ENCODE results near the gene DPEP1.
"Not testable (repeated sequence)": the region's sequence is repeated elsewhere in the genome, so short reads cannot be mapped to it uniquely, and the experiment has no call there.

The DPEP1 gene

DNA sequence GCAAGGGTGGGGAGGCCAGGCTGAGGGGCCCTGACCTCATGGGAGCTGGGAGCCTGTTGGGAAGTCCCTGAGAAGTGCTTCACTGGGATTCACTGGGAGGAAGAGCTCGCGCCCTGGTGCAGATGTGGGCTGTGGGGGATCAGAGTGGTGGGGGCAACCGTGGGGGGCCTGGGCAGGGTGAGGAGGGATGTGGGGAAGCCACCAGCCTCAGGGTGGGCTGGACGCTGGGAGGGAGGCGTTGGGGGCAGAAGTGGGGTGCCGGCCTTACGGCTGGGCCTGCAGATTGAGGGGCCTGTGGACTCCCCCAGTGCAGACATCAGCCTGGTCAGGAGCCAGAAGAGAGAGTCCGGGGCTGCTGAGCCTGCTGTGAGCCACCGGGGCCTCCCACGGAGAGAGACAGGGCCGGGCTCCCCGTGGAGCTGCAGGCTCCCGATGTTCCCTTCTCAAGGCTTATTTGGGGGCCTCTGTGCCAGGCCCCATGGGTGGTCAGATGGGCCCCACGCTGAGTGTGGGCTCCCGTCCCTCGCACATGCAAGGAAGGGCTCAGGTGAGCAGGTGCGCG is 7.8 kb downstream of the DPEP1 start:
- no peak for DNase-seq

DNA sequence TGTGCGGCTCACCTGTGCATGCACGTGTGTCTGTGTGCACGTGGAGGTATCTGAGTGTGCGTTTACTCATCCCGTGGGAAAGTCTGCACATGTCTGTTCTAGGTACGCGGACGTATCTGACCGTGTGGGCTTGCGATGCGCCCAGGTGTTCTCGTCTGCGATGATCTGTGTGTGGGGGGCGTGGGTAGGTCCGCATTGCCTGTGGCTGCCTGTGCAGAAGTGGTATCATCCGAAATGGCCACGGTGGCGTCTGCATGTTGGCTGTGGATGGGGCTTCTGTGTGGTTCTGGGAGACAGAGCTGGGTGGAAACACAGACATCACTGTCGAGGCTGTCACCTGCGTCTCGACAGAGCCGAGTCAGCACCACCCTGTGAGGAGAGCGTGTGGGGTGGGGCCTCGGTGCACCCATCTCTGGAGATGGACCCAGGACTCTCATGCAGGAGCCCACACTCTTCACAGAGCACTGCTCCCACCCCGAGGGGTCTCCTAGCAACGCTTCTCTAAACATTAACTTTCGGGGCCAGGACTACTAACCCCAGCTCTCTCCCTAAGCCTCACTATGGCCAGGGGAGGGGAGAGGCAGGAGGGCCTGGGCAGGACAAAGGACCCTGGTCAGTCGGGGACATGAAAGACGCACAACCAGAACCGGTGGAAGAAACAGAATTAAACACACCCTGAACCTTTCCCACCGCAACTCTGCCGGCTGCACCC is 8.4 kb downstream of the DPEP1 start:
- no peak for DNase-seq

DNA sequence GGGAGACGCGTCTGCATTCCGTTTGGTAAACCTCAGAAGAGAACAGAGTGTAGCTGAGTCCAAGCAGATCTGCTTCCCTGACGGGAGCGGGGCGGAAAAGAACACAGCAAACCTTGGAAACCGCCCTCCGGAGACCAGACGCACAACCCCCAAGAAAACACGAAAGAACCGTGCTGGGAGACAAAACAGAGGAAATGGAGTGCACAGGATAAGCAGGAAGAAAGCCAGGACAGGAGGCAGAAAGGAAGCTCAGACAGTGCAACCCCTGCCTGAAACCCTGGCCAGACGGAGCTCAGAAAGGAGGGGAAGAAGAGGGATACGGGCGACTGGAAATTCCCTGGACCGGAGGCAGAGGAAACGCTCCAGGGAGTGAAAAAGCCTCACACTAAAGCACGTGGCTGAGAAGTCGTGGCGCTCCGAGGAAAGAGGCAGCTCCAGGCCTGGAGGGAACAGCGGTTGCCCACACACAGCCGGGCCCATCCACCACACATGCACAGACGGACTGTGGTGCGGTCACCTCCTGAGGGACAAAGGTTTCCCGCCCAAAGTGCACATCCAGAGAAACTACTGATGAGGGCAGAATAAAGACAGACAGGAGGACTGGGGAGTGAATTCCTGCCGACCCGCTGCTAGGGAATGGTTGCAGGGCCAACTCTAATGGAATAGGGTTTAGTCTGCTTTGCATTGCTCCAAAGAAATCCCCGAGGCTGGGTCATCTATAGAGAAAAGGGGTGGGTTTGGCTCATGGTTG is 10.2 kb downstream of the DPEP1 start:
- no peak for DNase-seq

DNA sequence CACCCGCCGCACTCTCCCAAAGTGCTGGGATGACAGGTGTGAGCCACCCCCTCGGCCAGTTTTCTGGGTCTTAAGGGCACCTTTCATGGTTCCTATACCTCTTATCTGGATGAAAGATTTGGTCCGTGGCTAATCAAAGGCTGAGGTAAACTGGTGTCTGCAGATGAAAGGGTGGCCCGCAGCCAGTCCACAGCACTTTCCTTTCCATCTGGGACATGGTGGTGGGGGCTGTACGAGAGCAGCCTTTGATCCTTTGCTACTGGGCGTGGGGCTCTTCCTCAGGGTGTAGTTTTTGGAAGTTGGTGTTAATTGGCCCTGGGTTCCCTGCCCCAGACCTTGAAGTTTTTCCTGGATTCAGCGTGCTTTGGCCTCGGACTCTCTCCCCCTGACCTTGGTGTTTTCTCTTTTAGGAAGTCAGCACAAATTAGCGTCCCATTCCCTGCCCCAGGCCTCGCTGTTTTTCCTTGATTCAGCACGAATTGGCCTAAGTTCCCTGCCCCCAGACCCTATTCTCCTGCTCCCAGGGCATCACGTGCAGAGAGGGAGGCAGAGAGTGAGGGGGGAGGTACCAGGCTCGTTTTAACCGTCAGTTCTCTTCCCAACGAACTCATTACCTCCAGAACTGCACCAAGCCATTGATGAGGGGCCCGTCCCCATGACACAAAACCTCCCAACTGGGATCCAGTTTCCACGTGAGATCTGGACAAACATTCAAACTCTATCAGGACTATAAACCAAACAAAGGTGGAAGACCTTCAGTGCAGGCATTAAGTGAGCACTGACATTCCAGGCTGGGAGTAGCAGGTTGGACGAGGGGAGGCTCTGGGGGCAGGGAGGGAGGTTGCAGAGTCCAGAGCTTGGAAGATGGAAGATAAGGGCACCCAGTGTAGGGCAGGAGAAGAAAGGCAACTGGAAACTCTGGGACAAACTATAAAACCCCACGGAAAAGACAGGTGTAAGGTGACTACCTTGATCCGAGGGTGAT is 11.6 kb downstream of the DPEP1 start:
- no peak for DNase-seq

DNA sequence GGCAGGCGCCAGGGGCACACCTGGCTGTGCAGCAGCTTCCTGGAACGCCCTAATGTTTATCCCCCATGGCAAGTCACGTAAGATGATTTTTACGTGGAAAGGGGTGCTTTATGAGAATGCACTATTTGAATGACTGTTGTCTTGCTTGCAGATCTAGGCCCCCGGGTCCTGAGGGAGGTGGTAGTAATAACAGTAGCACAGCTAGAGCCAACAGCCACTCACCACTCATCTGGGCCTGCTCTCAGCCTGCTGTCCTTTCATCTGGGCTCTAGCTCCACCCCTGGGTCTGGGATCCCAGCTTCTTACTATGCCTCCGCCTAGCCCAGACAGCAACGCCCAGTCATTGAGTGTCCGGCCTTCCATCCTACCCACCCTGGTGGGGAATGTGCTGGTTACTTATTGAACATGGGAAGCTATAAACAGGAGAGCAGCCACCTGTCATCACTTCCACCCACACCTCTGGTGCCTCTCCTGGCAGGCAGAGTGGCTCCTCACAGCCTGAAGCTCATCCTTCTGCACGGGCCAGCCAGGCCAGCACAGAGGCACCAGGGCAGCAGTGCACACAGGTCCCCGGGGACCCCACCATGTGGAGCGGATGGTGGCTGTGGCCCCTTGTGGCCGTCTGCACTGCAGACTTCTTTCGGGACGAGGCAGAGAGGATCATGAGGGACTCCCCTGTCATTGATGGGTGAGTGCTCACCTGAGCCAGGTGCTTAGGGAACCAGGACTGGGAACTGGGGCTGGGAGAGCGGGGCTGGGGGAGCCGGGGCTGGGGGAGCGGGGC is 16.6 kb downstream of the DPEP1 start:
- no peak for DNase-seq

DNA sequence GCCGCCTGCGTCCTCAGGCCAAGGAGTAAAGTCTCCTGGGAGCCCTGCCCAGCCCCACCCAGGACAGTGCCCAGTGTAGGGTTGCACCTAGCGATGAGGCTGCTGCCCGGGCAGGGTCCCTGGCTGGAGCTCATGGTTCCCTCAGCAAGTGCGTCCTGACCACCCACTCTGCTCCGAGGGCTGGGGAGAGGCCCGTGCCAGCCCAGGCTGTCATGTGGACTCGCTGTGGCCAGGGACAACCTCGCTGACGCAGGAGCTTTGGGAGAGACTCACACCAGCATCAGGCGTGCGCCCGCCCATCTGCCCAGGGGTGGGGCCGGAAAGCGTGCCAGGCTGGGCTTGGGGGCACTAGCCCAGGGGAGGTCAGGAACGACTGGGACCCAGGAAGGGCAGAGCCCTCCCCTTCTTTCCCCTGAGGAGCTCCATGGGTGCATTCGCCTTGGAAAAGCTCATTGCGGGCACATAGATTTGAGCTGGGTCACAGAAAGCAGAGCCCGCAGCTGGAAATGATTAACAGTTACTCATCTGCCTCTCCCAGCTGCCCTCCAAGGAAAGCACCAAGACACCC is 19.7 kb downstream of the DPEP1 start:
- no peak for DNase-seq

DNA sequence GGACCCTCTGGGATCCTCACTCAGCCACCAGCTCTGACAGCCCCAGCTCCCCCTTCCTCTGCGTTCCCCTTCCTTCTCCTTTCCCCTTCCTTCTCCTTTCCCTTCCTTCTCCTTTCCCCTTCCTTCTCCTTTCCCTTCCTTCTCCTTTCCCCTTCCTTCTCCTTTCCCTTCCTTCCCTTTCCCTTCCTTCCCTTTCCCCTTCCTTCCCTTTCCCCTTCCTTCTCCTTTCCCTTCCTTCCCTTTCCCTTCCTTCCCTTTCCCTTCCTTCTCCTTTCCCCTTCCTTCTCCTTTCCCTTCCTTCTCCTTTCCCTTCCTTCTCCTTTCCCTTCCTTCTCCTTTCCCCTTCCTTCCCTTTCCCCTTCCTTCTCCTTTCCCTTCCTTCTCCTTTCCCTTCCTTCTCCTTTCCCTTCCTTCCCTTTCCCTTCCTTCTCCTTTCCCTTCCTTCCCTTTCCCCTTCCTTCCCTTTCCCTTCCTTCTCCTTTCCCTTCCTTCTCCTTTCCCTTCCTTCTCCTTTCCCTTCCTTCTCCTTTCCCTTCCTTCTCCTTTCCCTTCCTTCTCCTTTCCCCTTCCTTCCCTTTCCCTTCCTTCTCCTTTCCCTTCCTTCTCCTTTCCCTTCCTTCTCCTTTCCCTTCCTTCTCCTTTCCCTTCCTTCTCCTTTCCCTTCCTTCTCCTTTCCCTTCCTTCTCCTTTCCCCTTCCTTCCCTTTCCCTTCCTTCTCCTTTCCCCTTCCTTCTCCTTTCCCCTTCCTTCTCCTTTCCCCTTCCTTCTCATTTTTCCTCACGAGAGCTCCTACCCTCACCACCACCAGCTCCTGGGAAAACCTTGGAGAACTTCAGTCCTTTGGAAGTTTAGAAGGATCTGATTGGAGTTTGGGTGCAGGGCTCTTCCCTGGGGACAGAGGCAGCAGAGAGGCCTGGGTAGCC is 21.3 kb downstream of the DPEP1 start:
- not testable (repeated sequence) for DNase-seq

DNA sequence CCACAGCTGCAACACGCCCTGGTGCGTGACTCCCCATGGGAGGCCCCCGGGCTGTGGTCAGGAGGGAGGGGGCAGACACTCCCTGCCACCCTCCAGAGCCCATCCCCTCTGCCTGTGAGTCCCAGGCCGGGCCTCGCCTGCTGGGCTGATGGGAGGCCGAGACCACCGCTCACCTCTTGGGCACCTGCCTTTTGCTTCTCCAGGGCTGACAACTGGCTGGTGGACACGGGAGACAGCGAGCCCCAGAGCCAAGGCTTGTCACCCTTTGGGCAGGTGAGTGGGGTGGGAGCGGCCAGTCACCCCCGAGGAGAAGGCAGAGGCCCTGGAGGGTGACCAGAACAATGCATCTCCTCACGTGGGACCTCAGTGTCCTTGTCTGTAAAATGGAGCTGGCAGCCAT is 23.2 kb downstream of the DPEP1 start:
- no peak for DNase-seq

DNA sequence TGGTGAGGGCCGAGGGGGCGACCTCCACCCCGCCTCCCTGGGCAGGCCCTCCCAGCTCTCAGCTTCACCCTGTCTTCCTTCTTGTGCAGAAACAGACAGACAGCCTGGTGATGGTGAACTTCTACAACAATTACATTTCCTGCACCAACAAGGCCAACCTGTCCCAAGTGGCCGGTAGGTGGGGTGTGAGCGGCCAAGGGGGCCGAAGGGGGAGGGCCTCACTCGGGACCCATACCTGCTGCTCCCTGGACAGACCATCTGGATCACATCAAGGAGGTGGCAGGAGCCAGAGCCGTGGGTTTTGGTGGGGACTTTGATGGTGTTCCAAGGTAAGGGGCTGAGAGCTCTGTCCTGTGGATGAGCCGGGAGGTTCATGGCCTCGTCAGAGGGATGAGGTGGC is 23.9 kb downstream of the DPEP1 start:
- DNase-seq, result no peak

DNA sequence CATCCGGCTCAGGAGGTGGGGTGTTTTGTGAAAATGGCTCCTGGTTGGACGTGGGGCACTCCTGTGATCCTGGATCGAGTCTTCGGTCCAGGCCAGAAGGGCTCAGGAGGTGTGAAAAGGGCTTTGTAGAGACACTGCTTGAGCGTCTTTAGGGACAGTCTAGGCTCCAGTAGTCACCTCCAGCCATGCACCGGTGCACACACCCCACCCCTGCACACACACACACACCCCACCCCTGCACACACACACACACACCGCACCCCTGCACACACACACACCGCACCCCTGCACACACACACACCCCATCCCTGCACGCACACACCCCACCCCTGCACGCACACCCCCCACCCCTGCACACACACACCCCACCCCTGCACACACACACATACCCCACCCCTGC is 25.0 kb downstream of the DPEP1 start:
- no peak for DNase-seq

DNA sequence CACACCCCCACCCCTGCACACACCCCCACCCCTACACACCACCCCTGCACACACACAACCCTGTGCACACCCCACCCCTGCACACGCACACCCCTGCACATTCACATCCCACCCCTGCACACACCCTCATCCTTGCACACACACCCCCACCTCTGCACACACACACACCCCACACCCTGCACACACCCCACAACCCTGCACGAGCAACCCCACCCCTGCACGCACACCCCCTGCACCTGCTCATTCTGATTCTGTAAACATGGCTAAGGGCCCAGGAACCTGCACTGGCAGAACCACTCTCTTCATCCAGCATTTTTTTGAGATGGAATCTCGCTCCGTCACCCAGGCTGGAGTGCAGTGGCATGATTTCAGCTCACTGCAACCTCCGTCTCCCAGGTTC is 25.9 kb downstream of the DPEP1 start:
- DNase-seq, result no peak

DNA sequence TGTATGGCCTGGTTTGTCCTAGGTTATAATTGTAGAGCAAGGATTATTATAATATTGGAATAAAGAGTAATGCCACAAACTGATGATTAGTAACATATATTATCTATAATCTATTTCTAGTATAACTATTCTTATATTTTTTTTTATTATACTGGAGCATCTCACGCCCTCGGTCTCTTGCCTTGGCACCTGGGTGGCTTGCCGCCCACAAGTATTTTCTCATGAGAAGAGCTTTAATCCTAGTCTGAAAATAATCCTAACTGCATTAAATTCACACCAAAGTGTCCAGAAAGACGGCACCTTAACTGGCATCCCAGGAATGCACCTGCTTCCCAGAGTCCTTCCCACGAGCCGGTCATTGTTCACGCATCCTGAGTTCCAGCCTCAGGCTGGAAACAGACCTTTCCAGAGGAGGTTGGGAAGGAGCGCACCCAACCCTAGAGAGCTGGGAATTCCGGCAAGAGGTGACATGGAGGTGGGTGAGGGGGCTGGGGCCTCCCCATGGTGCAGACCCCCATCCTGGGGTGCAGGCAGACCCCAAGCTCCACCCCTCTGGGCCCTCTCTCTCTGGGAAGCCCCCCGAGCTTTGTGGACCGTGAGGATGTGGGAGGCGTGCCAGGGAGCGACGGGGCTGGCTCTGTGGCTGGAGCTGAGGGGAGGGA is 28.1 kb downstream of the DPEP1 start:
- no peak for DNase-seq

DNA sequence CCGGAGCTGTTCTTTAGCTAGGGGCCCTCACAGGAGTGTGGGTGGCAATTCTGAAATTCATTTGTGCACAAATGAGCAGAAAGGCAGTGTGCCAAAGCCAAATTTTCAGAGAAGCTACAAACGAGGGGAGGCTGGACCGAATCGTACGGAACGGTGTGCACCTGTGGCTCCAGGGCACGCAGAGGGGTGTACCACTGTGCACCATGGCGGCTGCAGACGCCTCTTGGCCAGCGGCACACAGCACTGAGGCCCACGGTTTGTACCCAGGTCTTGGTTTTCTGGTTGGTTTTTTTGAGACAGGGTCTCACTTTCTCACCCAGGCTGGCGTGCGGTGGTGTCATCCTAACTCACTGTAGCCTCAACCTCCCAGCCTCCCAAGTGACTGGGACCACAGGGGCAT is 29.1 kb downstream of the DPEP1 start:
- no peak for DNase-seq

DNA sequence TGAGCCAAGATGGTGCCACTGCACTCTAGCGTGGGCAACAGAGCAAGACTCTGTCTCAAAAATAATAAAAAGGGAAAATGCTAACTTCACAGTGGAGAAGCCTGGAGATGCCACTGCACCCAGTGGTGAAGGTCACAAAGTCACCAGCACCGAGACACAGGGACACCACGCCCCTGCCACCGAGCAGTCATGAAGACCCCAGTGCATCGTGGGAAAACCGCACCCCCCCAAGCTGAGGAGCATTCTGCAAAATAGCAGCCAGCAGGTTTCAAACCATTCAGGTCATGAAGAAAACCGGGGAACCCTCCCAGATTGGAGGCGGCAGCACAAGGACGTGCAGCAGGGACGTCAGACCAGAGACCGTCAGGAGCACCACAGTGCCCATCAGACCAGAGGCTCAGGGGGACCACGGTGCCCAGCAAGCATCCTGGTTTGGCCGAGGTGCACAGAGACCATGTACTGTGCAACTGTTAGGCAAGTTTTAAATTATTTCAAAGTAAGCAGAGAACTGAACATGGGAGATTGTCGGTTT is 30.4 kb downstream of the DPEP1 start:
- DNase-seq, result no peak

DNA sequence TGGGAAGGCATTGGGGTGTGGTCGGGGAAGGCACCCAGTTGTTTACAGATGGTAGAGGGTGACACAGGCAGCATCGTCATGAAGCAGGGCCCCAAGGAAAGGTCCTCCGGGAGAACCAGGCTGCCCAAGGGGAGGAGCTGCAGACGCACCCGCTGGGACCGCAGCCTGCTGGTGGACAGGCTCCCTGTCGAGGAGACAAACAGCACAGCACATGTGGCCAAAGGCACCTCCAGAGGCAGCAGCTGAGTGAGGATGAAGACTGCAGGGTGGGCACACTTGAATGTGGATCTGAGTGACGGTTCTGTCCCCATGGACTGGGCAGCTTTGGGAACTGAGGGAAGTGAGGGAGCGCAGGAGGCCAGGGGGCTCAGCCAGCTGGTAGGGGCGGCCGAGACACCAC is 31.7 kb downstream of the DPEP1 start:
- DNase-seq, result no peak

DNA sequence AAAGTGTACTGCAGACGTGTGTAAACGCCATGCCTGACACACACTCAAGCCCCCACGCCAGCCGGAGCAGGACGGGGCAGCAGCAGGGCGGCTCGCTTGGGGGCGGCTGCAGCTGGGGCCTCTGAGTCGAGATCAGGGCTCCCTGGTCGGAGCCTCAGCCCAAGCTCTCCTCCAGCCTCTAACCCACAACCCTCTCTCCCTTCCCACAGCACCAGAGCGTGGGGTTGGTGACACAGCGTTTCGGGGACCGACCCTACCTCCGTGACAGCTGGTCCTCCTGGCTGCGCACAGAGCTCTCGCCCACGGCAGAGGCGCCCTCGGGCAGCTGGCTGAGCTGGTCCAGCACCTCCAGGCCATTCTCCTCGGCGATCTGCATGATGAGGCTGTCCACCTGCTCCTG is 32.8 kb downstream of the DPEP1 start:
- DNase-seq, result no peak

DNA sequence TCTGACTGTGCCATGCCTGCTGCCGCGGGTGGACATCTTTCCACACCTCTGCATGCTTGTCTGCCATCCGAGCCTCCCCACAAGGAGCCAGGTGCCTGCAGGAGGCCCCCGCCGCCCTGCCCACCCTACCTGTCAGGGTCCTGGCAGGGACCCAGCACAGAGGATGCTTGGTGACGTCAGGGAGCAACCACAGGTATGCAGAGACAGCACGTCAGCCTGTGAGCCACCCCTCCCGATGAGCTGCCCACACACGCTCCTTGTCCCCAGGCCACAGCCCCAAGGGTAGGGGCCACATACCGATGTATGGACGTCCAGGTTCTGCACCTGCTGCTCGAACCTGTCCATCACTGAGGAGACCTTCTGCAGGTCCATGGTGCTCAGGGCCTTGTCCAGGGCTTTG is 33.5 kb downstream of the DPEP1 start:
- no peak for DNase-seq

DNA sequence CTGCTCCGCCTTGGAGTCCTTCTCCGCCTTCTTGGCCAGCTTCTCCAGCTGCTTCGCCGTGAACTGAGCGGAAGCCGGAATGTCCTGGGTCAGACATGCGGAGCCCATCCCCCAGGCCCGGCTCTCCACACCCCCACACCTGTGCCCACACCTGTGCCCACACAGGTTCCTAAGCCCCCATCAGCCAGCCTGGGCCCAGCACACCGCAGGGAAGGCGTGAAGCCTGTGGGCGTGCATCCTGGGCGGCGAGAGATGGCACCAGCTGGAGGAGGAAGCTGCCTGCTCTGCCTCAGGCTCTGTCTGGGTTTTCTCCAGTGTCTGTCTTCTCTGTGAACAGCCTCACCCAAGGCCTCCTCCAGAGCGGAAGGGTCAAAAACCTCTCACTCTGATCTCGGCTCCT is 38.1 kb downstream of the DPEP1 start:
- DNase-seq, result no peak

DNA sequence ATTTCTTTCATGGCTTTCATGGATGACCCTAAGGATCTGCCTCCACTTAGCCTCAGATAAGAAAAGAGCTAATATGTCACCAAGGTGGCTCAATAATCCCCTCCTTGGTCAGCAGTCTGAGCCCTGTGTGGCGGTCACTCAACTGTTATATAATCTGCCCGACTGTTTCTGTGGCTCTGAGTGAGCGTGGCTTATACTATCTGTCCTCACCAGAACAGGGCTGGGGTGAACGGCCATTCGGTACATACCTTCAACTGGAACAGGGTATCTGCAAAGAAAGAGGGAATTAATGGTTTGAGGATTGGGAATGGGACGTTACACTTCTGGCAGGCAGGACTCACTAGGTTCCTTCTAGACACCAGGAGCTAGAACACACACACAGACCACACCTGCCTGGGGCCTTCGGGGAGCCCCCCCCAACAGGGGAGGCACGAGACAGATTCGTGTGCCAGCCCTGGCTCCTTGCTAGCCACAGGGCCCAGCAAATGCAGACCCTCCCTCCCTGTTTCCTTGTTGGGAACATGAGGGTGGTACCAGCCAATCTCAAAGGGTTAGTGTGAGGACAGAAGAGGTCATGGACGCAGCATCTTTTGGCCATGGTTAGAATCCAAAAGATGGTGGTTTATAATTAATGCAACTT is 40.3 kb downstream of the DPEP1 start:
- no peak for DNase-seq

Data from stimulated activated CD4-positive, alpha-beta T cell treated with anti-CD3 and anti-CD28 coated beads, Interleukin-2, amount 100 ng/mL, for 24 hours (primary cell).